Activated T-helper 9 cell treated with anti-CD3 and anti-CD28 coated beads, Interleukin-2, amount 50 U/mL, for 16 hours (primary cell): ENCODE measurements around the gene ASB18.

Experiments
- DNase-seq: peaks from one replicate; pipeline ENCODE4 v3.0.0-alpha.2; 2020; ENCODE audit warnings: low read depth

ASB18 gene

DNA sequence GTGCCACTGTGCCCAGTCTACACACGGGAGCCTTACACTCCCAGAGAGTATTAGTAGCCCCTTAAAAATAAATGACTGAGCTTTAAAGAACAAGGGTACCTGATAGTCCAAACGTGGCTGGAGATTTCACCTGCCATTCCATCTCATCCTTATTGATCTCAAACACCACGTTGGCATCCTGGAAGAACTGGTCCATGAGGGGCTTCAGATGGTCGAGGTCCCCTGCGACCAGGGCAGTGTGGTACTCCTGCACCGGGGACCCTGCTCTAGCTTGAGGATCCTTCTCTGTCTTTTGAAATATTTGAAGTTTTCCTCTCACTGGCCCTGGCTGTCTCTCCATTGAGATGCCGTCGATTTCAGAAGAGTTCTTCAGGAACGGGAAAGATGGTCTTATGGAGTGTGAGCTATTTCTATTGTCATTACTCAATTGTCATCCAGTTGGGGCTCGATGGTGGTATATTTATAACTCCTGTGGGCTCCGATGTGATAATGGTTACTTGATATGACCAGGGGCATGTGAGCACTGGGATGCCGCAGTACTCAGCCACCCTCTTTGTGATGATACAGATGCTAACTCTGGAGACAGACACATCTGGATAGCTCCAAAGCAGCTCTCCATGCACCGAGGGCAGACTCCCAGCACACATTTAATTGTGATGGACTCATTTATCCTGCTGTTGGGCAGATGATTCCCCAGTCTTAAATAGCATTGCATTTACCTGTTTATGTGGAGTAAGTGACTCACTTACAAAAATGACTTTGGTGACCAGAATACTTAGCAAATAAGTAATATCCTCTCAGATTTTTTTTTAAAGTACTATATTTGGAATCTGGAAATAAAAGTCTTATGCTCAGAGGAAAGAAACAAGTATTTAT lies 22.8 kb downstream of the ASB18 start:
- DNase-seq = no peak

DNA sequence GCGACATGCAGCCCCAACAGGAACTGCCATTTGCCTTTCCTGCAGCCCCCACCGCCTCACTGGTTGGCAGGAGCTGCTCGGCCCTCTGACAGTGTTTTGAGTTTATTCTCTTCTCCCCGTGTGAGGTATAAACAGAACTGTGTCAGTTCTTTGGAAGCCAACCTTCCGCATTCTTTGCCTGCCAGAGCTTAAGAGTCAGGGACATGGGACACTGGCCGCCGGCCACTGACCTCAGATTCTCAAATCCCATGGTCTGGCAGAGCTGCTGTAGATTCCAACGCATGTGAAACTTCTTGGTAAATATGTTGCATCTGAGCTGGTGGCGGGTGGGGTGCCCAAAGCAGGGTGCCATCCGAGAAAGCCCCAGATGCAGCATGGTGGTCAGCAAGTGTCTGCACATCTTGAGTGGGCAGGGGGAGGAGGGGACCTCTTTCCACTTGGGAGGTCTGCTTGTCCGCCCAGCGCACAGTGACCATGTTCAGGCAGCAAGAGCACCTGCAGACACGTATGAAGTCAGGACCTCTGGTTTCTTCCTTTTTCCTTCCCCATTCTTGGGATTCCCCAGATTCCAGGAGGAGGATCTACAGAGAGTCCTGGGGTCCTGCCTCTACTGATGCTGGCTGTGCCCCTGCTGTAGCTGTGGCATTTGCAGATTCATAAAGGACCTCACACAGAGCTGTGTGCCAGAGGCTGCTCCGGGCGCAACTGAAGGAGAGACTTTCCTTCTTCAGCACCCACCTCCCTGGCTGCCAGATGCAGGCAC lies 23.8 kb downstream of the ASB18 start:
- DNase-seq = no peak

DNA sequence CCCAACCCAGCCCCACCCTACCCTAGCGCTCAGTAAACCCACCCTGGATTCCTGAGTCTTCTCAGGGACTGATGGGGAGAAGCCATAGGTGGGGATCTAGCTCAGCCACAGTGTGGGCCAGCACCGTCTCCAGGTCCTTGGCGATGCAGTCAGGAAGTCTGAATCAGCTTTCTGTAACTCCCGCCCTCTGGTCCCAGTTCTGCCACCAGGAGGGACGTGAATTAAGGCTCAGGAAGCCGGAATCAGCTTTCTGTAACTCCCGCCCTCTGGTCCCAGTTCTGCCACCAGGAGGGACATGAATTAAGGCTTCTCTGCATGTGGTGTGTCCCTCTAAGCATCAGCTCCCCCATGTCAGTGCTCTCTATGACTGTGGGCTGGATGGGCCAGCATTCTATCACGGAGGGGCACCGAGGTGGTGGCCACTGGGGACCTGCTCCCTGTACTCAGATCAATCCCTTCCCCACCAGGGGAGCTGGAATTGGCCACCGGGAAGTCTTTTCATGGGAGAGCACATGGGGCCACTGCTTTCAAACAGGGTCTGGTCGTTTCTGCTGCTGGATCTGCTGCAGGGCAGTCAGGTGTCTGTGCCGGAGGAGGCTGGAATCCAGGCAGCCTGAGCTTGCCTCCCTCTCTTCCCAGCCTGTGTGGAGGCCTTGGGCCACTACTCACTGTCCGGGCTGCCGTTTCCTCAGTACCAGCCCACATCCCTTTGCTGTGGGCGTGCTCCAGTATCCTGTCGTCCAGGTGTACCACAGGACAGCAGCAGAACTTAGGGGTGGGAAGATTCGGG lies 24.7 kb downstream of the ASB18 start:
- no peak for DNase-seq

DNA sequence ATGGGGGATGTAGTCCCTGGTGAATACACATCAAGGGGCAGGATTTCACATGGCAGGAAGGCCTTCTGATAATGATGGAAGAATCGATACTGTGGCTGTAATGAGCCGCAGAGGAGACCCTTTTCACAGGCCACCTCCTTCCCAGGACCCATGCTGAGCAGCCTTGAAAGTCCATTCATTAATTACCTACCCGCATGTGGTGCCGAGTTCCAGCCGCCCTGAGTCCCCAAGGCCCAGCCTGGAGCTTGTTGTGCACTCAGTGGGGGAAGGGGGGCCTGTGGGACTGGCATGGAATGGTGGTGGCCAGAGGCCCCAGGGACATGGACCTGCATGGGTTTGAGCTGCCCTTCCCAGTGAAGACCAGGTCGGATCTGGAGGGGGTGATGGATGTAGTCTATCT lies 25.5 kb downstream of the ASB18 start:
- DNase-seq = no peak

DNA sequence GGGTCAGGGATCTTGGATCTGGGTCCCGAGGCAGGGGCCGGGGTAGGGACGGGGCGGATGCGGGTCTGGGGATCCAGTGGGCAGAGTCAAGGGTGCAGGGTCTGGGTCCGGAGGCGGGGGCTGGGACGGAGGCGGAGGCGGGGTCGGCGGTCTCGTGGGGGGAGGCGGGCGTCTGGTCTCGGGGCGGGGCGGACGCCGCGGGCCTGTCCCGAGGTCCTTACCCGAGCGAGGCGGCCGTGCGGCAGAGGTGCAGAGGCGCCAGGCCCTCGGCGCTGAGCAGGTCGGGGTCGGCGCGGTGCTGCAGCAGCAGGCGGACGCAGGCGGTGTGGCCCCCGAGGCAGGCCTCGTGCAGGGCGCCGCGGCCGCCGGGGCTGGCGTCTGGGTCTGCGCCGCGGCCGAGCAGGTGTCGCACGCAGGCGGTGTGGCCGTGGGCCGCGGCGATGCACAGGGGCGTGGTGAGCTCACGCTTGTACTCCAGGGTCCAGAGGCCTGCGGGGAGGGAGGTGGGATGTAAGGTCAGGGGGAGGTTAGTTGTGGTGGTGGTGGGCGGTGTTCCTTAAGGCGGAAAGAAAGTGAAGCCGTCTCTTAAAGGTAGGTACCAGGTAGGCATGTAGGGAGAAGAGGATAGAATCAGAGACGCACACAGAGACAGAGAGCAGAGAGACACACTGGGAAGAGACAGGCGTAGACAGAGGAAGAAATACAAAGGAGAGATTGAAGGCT lies 26.6 kb downstream of the ASB18 start:
- no peak for DNase-seq

DNA sequence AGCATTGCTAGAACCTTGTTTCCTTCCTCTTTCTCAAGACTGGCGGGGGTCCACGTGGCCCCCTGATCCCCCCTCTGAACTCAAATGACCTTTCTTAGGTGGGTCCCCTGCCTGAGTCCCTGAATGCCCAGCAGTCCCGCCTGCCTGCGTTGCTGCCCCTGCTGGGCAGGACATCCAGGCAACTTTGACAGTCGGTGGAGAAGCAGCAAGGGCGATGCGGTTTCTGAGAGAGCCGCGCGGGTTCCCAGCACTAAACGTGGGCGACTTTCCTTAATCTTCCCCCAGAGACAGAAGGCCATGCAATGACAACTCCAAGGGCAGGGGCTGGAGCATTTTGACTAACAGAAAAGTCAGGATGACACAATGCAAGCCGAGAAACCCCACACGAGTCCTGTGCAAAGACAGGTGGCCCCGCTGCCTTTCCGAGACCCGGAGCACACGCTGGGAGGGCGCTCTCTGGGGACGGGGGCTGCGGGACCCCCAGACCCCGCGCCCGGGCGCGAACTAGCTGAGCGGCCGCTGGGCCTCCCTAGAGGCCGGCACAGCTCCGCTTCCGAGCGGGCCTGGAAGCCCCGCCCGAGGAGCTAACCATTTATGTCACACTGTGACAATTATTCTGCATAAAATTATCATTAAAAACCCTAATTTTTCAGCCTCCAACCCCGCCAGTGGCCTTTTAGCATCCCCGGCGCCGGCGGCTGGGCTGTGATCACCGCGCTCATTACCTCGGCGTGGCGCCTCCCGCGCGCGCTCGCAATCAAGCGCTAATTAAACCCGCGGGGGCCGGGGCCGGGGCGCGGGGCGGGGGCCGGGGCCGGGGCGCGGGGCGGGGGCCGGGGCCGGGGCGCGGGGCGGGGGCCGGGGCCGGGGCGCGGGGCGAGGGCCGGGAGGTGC lies 27.4 kb downstream of the ASB18 start:
- DNase-seq = no peak

DNA sequence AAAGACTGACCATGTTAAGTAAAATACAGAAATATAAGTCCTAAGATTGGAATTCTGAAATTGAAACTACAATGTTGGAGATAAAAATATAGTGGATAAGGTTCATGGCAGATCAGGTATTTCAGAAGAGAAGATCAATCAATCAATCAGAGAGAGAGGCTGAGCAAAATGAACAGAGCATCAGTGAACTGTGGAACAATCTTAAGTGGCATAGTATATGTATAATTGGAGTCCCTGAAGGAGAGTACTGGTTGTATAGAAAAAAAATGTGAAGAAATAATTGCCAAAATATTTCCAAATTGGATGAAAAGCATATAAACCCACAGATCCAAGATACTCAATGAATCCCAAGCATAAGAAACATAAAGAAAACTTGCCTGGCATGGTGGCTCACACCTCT lies 35.0 kb downstream of the ASB18 start:
- no peak for DNase-seq

DNA sequence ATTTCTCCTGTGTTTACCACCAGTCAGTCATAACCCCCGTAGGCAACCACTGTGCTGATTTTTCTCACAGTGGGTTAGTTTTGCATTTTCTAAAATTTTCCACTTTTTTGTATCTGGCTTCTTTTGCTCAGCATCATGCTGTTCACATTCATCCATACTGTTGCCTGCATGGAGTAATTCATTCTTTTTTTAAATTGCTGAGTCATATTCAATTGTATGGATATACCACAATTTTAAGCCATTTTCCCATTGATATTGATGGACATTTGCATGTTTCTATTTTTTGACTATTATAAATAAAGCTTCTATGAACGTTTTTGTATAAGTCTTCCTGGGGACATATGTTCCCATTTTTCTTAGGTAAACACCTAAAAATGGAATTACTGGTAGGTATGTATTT lies 40.5 kb downstream of the ASB18 start:
- no peak for DNase-seq

DNA sequence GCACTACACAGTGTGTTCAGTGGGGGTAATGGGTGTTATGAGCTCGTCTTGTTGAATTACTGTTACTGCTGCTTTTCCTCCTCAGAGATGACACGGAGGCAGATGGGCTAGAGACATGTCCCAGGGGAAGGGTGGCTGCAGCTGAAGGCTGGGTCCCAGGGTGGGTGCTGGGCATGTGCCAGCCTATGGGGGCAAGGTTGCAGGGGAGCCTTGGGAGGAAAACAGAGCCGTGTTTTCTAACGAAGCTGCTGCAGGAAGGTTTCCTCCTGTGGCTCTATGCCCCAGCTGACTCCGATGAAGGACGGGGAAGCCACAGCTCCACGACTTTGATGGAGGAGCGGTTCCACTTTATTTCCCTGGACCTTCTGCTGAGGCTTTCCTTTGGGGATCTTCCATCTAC lies 42.4 kb downstream of the ASB18 start:
- no peak for DNase-seq

DNA sequence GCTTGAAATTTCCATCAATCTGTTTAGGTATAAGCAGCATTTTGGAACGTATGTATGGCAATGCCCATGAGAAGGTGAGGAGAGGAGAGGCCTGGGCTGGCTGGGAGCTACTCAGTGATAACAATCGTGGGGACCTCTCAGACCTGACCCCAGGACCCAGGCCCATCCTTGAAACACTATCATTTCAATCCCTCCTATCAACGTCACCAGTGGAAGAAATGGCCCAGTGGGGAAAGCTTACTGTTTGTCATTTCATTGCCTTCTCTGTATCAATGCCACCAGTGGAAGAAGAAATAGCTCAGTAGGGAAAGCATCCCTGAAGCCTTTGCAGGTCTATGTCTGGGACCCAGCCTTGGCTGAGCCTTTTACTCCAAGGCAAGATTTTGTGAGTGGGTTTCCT lies 44.8 kb downstream of the ASB18 start:
- DNase-seq = no peak

DNA sequence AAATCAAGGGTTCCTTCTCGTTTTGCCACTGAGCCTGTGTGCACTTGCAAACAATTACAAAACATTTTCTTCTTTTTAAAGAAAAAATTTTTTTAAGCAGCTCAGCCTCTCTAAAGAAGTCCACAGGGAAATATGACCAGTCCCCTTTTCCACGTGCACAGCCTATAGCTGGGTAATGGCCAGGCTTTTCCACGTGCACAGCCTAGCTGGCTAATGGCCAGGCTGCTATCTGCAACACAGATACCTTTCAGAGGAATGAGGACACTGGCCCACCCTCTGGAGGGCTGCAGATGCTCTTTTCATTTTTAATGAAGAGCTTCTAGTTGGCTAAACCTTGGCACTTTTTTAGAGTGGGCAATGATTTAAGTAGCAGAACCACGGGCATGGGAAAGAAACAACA lies 46.3 kb downstream of the ASB18 start:
- DNase-seq = no peak

DNA sequence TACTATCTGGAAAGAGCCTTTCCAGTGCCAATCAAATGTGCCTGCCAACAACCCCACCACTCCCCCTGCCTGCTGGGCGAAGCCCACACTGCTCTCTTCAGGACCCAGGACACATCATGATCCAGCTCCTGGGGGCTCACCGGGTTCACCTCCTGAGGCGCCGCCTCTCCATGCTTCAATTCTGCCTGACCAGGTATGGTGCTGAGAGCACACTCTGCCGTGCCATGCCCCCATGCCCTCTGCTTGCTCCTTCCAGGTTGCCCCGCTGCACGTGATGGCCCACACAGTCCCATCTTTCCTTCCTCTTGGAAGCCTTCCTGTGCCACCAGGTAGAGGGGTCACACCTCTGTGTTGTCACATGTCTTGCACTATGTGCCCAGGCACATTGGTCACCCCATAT lies 47.5 kb downstream of the ASB18 start:
- DNase-seq = no peak

DNA sequence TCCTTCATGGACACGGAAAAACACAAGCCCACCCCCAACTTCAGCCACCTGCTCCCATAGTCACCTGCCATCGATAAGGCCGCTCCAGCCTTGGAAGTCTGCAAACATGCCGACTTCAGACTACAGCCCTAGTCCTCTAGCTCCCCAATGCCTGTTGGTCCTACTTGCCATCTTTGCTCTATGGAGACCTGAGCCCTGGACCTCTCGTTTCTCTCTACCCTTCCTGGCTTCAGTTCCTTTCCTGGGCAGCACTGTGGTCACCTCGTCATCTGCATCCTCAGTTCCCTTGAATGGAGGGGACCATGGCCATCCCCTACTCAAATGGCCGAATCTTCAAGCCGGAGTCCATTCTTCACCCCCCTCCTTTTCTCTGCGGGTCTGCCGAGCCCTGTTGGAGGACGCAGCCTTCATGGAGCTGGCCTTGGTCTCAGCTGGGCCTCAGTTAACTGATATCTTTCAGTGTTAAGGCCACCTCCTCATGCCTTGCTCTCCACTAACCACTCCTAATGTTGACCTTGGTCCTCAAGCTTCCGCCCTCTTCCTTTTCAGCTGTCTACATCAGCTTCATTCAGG lies 48.4 kb downstream of the ASB18 start:
- DNase-seq = no peak

DNA sequence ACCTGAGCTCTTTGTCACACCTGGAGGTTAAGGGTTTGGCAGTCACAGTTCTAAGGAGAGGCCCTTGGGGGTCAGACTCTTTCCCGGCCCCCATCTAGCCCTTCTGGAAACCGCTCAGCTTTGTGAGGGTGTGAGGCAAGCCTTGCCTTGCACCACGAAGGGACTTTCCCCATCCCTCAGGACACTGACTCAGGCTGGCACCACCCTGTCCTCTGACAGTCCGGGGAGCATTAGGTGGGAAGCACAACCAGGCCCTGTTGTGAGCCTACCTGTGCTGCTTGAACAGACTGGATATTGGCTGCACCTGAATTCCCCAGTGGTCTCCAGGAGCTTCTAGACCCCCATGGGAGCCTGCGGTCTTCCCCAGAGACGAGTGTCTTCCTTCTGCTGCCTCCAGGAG lies 49.0 kb downstream of the ASB18 start:
- no peak for DNase-seq

DNA sequence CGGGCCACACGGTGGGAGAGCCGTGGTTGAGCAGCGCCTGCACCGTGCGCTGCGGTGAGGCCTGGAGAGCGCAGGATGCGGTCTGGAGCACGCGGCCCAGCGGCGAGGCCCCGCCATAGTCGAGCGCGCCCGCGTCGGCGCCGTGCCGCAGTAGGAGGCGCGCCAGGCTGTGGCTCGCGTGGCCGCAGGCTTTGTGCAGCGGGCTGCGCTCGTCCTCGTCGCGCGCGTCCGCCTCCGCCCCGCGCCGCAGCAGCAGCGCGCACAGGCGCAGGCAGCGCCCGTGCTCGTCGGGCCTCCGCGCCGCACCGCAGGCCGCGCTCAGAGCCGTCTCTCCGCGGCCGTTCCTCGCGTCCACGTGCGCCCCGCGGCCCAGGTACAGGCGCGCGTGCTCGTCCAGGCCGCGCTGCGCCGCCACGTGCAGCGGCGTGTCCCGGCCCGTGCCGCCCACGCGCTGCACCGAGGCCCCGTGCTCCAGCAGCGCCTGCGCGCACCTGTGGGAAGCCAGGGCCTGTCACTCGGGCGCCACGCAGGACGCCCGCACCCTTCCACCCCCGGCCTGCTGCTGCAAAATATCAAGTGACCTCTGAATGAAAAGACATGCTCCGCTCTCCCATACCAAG lies 49.7 kb downstream of the ASB18 start:
- no peak for DNase-seq

DNA sequence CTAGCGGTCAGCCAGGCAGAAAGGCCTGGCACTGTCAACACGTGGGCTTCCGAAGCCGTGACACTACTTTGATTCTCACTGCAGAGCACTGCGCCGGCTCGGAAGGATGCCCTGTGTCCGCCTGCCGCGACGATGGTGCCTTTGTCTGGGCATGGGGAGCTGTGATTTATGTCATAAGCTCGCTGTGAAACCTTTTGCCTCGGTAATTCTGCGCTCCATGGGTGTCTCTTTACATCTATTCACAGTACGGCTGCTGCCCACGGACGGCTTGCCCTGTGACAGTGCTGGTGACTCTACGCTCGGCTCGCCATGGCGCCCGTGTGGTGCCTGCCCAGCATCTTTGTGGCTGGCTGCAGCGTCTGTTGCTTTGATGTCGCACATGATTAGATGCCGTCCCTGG lies 52.9 kb downstream of the ASB18 start:
- no peak for DNase-seq

DNA sequence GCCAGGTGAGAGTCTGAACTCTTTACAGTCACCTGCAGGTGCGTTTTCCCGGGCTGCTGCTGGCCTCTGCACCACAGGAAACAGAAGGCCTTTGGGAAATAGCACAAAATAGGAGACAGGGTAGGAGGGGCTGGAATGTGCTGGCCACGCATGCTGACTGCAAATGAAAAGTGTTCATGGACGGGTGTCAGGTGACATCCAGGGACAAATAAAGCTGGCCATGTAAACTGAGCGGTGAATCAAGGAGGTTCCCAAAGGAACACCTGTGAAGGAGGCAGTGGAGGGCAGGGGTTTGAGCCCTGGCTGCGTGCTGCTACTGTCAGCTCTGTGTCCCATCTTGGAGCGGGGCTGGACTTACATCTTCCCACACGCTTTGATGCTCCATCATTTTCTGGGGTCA lies 53.7 kb downstream of the ASB18 start:
- no peak for DNase-seq

DNA sequence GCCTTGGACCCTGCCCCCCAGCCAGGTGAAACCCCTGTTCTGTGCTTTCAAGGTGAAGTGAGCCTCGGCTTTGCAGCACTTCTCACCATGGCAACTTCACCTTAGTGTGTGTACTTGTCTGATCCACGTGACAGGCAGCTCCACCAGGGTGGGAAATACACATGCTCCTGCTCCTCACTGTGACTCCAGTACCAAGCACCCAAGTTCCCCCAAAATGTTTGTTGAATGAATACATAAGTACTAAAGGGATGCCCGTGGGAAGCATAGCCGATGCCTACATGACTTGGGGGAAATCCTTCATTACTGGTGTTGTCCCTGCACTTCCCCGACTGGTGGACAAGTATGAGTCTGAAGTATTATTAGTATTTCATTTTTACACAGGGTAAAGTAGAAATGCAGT lies 54.2 kb downstream of the ASB18 start:
- no peak for DNase-seq

DNA sequence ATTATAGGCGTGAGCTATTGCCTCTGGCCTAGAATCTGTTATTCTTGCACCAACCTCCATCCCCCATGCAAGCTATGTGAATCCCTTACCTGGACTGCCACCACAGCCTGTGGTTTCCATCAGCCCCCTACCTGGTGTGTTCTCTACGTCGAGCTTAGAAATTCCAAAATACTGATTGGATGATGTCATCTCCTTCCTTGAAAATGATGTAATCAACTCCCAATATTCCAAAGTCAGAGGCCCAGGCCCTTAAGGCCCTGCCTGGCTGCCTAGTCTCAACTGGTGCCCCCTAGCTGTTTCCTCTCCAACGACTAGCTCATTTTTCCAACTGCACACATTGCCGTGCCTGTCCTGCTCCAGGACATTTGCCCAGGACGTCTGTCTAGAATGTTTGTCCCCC lies 54.7 kb downstream of the ASB18 start:
- DNase-seq = no peak
